Measurements from ENCODE around the gene AGO4.
"Not testable (repeated sequence)": the region's sequence is repeated elsewhere in the genome, so short reads cannot be mapped to it uniquely, and the experiment has no call there.

AGO4 gene

DNA sequence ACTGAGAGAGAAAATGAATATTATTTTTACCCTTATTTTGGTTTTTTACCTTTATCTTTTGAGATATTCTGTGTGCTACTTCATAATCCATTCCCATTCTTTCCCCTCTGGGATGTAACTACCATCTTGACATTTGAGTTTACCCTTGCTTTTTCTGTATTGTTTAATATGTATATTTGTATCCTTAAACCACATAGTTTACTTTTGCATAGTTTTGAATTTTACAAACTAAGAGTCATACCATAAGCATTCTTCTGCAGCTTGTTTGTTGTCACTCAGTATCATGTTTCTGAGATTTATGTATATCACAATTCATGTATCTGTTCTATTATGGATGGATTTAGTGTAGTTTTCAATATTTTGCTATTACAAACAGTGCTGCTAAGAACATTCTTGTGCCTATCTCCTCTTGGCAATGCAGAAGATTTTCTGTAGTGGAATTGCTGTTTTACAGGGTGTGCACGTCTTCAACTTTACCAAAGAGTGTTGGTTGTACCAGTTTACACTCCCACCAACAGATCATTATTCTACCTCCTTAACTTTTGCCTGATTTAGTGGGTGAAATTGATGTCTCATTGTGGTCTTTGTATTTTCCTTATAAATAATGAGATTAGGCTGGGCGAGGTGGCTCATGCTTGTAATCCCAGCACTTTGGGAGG is 63.0 kb downstream of the AGO4 start:
- CTCF ChIA-PET = interaction anchor here (2.8 kb wide), 1 partner anchor 12 kb away, joined by 25 read pairs; the partner anchor contains the start of gene AGO1
- POLR2A ChIA-PET = no interaction called here

DNA sequence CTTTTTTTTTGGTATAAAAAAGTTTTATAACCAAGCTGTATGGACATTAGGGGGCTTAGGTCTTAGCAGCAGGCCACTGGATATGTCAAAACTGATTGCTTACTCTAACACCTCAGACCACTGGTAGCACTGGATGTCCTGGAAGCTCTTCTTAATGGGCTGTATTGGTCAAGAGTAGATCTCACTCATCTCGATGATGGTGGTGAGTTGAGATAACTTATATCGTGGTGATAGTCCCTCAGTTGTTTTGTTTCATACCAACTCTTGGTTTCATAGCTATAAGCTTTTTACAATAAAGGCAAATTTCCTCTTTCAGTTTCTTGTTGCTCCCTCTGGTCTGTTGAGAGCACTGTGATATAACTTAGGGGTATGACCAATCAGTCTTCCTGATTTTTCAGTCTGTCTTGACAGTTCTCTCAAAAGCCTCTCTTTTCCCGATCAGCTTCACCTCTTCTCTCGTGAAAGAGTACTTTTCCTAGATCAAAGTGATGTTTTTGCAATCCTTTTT is 65.5 kb downstream of the AGO4 start:
- CTCF ChIA-PET = interaction anchor here (1.0 to 2.8 kb wide), 3 partner anchors 9 to 15 kb away, joined by 3 to 25 read pairs (median 3); partner anchors contain the start of gene AGO1
- no peak for DNase-seq (ENCODE audit: extremely low spot score)
- TF ChIP-seq, protein P1, sequence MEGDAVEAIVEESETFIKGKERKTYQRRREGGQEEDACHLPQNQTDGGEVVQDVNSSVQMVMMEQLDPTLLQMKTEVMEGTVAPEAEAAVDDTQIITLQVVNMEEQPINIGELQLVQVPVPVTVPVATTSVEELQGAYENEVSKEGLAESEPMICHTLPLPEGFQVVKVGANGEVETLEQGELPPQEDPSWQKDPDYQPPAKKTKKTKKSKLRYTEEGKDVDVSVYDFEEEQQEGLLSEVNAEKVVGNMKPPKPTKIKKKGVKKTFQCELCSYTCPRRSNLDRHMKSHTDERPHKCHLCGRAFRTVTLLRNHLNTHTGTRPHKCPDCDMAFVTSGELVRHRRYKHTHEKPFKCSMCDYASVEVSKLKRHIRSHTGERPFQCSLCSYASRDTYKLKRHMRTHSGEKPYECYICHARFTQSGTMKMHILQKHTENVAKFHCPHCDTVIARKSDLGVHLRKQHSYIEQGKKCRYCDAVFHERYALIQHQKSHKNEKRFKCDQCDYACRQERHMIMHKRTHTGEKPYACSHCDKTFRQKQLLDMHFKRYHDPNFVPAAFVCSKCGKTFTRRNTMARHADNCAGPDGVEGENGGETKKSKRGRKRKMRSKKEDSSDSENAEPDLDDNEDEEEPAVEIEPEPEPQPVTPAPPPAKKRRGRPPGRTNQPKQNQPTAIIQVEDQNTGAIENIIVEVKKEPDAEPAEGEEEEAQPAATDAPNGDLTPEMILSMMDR (IDR thresholded peaks at IDR 0.05; ENCODE audit: control extremely low read depth, extremely low read depth, low read depth, missing control alignments) = no peak
- POLR2A ChIA-PET = no interaction called here

More for the DNA sequence above, 63.0 kb downstream of the AGO4 start:
- TF ChIP-seq, protein P1 (IDR thresholded peaks at IDR 0.05; ENCODE audit: control extremely low read depth, extremely low read depth, low read depth, missing control alignments) = no peak
- no peak for DNase-seq (ENCODE audit: extremely low spot score)

DNA sequence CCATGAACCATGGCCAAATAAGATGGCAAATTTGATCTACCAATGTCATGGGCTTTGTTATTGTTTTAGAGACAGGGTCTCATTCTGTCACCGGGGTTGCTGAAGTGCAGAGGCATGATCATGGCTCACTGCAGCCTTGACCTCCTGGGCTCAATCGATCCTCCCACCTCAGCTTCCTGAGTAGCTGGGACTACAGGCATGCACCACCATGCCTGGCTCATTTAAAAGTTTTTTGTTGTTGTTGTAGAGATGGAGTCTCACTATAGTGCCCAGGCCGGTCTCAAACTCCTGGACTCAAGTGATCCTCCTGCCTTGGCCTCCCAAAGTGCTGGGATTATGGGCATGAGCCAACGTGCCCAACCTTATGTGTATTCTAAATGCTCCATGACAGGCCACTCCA is 66.3 kb downstream of the AGO4 start:
- DNase-seq (ENCODE audit: extremely low spot score); POLR2A ChIA-PET: not testable (repeated sequence)
- CTCF ChIA-PET = interaction anchor here (2.0 kb wide), 1 partner anchor 10 kb away, joined by 9 read pairs; the partner anchor contains the start of gene AGO1

DNA sequence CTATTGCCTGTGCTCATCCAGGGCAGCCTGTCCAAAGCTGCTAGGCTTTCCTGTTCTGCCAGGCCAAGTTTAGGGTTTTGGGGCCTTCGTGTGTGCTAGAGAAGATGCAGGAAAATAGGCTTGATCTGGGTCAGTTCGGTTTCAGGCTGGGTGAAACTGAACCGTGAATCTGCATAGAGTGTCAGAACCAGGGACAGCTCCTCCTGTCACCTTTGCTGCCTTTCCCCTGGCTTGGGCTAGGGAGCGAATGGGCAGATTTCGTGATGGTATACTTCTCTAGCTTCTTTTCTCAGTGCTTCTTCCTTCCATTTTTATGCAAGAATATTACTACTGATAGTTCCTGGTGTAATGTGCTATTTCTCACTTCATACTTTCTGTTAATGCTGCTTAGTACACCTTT is 69.2 kb downstream of the AGO4 start:
- TF ChIP-seq, protein P1 (IDR thresholded peaks at IDR 0.05; ENCODE audit: control extremely low read depth, extremely low read depth, low read depth, missing control alignments) = no peak
- DNase-seq (ENCODE audit: extremely low spot score) = no peak
- ChIA-PET CTCF (no interaction called here), POLR2A (no interaction called here)

DNA sequence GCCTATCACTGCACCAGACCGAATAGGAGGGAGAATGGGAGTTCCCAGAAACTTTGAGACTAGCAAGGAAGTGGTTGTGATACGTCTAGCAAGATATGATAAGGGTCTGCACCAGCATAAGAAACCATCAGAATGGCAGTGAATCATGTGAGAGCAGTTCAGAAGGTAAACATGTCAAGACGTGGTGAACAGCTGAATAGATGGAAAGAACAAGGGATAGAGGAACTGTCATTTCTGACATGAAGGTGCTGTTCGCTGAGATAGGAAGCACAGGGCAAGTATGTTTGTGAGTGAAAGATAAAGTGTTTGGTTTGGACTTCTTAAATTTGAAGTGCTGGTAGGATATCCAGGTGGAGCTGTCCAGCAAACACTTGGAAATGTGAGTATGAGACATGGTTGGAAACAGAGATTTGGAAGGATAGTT is 74.0 kb downstream of the AGO4 start:
- TF ChIP-seq, protein P1 (IDR thresholded peaks at IDR 0.05; ENCODE audit: control extremely low read depth, extremely low read depth, low read depth, missing control alignments) = no peak
- ChIA-PET POLR2A (no interaction called here), CTCF (interaction anchor here (1.1 to 4.5 kb wide), 11 partner anchors 9 to 306 kb away, joined by 3 to 25 read pairs (median 6); no protein-coding TSS in a partner anchor)
- DNase-seq (ENCODE audit: extremely low spot score) = no peak

DNA sequence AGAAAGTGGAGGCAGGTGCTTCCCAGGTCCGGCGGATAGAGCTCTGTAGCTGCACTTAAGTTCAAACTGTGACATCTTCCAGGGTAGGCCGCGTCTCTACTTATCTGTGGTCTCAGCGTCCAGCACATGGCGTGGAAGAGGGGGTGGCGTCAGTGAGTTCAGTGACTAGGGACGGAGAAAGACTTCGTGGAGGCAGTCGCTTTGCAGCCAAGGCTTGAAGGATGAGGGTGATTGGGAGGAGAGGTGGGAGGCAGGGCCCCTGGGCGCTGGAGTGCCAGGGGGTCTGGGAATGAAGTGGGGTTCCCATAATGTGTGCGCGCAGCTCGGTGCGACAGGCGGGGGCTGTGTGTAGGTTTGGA is 74.7 kb downstream of the AGO4 start:
- TF ChIP-seq, protein P1 (IDR thresholded peaks at IDR 0.05; ENCODE audit: control extremely low read depth, extremely low read depth, low read depth, missing control alignments) = no peak
- CTCF ChIA-PET = interaction anchor here (1.0 to 4.5 kb wide), 16 partner anchors 9 to 306 kb away, joined by 3 to 25 read pairs (median 6); no protein-coding TSS in a partner anchor
- POLR2A ChIA-PET = no interaction called here
- DNase-seq (ENCODE audit: extremely low spot score) = no peak

Data from GM10248 (cell line).